ENCODE measurements around the gene TICRR.

- TF ChIP-seq FOXK2 (IDR thresholded peaks at IDR 0.05) (no peak), ZBTB8A (CRISPR knock-in tag; IDR thresholded peaks at IDR 0.05; ENCODE audit: borderline replicate concordance, low read depth) (no peak), LCORL (IDR thresholded peaks at IDR 0.05) (no peak), LCORL (CRISPR knock-in tag; IDR thresholded peaks at IDR 0.05) (no peak)
Observed at GRCh38 chr15:89542369-89542768, 32.9 kb upstream of the TICRR start.
